ENCODE data around the gene AGAP1. TPM values are rescaled to one million over a fixed set of nuclear protein-coding genes. Genes with fewer than 3 reads are reported as not detected.
A peak's percentile ranks its signal among the peaks of the same experiment; 100 is the strongest.

The AGAP1 gene
- total RNA-seq, 1 donor from 2014 or later: 33.4 TPM

DNA sequence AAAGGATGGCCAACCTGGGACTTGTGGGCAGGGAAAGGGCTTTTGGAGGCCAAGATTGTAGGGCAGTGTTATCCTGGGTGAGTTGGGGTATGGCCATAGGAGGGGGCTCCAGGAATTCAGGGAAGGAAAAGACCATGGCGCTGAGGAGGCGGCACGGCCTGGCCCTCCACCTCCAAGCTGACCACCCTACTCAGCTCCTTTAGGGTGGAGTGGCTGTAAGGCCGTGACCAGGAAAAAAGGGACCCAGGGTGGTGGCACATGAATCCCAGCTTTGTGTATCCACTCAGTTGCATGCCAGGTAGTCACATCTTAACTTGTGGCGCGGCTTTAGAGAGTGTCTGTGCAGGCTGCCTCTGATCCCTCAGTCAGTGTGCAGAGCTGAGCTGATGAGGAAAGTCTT is 168.1 kb downstream of the AGAP1 start:
- Histone ChIP-seq H3K36me3 (no peaks in the 10 kb centered on the region), H3K4me3 (no peak overlapping the region), H3K9me3 (no peaks in the 10 kb centered on the region), H3K27ac (no peak overlapping the region), H3K4me1 (peaks cover 25% of the 10 kb centered on the region), H3K27me3 (no peaks in the 10 kb centered on the region)
- ATAC-seq (no peak), DNase-seq (no peak)
- no peak for TF ChIP-seq CTCF (IDR thresholded peaks at IDR 0.05)
- intact Hi-C loops (cut with DNase I): no loop called here

DNA sequence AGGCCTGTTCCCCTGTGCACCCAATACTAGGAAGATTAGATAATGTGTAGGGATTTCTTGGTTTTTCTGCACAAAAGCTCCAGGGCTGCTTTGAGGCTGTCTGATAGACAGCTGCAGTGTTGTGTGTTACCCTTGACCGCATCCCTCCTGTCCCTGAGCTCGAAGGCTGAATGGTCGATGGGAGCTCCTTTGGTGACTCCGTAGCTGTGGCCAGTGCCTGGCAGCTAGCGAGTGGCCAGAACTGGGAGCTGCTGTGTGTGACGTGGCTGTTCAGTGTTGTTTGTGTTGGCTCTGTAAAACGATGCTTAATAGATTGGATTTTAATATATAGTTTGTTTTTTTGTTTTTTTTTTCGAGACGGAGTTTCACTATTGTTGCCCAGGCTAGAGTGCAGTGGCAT is 170.0 kb downstream of the AGAP1 start:
- Histone ChIP-seq H3K9me3 (no peaks in the 10 kb centered on the region), H3K27me3 (no peaks in the 10 kb centered on the region), H3K36me3 (no peaks in the 10 kb centered on the region), H3K4me1 (peaks cover 18% of the 10 kb centered on the region), H3K27ac (no peak overlapping the region), H3K4me3 (no peak overlapping the region)
- intact Hi-C loops (cut with DNase I): no loop called here
- no peak for ATAC-seq
- DNase-seq: no peak
- TF ChIP-seq CTCF (IDR thresholded peaks at IDR 0.05): no peak

- intact Hi-C loops (cut with DNase I): loop anchor here (5.0 kb wide), 1 partner anchor 68 kb away; no protein-coding TSS in a partner anchor
- TF ChIP-seq CTCF (IDR thresholded peaks at IDR 0.05): no peak
- H3K36me3 ChIP-seq: no peaks in the 10 kb centered on the region
- no peak for DNase-seq
- H3K27me3 ChIP-seq: no peaks in the 10 kb centered on the region
- peak overlapping the region; percentile 12 for H3K4me3 ChIP-seq
- H3K9me3 ChIP-seq: no peaks in the 10 kb centered on the region
- H3K27ac ChIP-seq: no peak overlapping the region
- ATAC-seq: no peak
- peaks cover 14% of the 10 kb centered on the region for H3K4me1 ChIP-seq
These were observed 171.9 kb downstream of the AGAP1 start for GRCh38 chr2:235665661-235666212.

DNA sequence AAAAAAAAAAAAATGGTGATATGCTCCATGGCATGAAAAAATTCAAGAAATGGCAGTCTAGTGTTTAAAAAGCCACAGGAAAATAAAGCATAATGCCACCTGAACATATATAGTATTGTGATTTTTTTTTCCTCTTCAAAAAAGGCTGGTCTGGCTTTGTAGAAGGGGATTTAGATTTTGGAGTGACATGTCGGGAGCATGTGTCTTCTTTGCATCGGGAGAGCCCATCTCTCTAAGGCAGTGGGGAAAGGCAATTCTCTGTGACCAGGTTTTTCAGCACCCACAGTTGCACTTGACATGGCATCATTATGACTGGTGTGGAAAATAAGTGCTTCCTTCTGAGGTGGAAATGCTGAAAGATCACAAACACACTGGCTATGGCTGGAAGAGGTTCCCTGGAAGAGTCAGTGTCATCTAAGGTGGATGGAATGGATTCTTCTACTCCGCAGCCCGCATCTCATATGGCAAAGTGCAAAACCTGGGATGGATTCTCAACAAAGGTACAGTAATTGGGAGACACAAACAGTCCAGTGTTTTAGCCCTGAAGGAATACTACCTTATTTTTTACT is 172.5 kb downstream of the AGAP1 start:
- Histone ChIP-seq H3K27me3 (no peaks in the 10 kb centered on the region), H3K4me1 (peaks cover 19% of the 10 kb centered on the region), H3K36me3 (no peaks in the 10 kb centered on the region), H3K9me3 (no peaks in the 10 kb centered on the region), H3K27ac (no peak overlapping the region), H3K4me3 (peak overlapping the region; percentile 12)
- intact Hi-C loops (cut with DNase I): loop anchor here (5.0 kb wide), 1 partner anchor 69 kb away; no protein-coding TSS in a partner anchor
- DNase-seq (no peak), ATAC-seq (peak; percentile 12)
- no peak for TF ChIP-seq CTCF (IDR thresholded peaks at IDR 0.05)

DNA sequence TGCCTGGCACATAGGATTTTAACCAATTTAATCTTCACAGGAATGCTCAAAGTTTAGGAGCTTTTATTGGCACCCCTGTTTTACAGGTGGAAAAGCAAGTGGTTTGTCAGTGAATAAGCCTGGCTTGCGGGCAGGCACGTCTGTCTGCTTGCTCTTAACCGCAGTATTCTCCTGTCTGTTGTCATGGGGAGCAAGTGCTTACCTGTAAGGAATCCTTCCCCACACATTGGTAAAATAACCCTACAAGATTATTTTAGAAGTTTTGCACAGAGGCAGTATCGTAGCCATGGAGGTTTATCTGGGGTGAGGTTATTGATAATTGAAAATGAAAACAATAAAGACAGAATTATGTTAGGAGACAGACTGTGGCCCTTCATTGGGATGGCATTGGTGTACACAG is 174.9 kb downstream of the AGAP1 start:
- ATAC-seq (no peak), DNase-seq (no peak)
- intact Hi-C loops (cut with DNase I): loop anchor here (5.0 kb wide), 1 partner anchor 71 kb away; no protein-coding TSS in a partner anchor
- H3K27me3 ChIP-seq: no peaks in the 10 kb centered on the region
- no peaks in the 10 kb centered on the region for H3K9me3 ChIP-seq
- TF ChIP-seq CTCF (IDR thresholded peaks at IDR 0.05): no peak
- no peak overlapping the region for H3K27ac ChIP-seq
- H3K36me3 ChIP-seq: no peaks in the 10 kb centered on the region
- H3K4me3 ChIP-seq: no peak overlapping the region
- peaks cover 19% of the 10 kb centered on the region for H3K4me1 ChIP-seq
